ENCODE data around the gene GLIS1. TPM values are rescaled to one million over a fixed set of nuclear protein-coding genes. Genes with fewer than 3 reads are reported as not detected.

GLIS1 gene
- total RNA-seq, 1 donor from 2014 or later = not detected

DNA sequence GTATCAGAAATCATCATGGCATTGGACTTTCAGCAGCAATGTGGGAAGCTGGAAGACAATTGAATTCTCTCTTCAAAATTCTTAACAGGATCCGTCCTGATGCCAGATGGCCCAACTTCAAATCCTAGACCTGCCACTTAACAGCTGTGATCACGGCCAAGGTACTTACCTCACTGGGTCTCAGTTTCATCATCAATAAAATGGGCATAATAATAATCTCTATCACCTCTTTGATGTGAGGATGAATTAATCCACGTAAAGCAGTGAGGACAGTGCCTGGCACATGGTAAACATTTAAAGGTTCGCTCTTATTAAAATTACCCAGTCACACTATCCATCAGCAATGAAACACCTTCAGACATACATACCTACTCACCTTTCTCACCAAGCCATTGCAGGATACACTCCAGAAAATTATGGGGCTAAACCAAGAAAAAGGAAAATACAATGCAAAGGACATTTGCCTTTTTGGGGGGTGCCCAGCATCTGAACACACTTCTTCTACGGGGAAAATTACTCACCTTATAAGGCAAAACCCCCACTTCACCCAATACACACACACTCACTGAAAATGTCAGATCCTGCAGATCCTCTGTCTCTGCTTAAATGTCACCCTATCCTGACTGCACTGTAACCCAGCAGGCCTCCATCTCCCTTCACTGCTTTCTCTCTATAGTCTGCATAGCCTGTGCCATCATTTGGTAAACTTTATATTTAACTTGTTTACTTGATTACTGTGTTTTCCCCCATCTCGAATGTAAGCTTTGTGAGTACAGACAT lies 21.7 kb downstream of the GLIS1 start:
- DNase-seq = no peak

DNA sequence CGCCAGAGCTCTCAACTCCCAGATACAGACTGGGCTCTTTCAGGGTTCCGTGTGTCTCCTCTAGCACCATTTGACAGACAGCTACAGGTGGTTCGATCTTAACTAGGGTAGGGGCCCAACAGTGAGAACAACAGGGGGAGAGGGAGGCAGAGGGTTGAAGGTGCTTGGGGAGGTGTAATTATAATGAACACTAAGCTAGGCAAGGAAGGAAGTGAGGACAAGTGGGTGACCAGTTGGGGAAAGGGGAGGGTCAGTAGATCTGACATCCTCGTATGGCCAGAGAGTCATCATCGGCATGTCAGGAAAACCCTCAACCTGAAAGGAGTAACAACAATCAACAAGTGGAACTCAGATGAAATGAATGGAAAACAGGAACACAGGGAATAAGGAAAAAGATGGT lies 22.8 kb downstream of the GLIS1 start:
- no peak for DNase-seq

DNA sequence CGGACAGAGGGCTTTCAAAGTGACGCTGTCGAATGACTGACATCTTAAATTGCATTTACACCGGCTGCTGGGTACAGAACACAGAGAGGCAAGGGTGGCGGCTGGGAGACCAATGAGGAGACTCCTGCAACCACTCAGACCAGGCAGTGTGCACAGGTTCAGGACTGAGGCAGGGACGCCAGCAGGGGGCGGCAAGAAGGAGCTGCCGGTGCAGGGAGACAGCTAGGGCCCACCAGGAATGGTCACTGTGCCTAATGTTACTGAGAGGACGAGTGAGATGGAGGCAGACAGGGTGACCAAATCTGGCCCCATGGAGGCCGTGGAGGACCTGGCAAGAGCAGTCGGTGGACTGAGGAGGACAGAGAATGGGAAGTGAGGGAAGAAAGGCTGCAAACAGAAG lies 23.5 kb downstream of the GLIS1 start:
- no peak for DNase-seq

DNA sequence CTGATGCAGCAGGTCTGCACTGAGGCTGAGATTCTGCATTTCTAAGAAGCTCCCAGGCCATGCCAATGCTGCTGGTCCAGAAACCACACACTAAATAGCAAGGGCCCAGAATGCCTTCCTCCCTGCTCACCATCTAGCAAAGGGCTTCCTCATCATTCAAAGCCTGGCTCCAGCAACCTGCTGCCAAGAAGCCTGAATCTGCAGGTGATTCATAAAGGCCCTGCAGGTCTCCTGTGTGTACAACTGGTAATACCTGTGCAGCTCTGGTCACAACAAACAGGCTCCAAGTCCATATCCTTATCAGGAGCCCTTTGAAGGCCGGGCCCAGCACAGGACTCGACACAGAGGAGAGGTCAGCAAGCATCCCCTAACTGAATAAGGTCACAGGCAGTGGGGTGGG lies 26.7 kb downstream of the GLIS1 start:
- no peak for DNase-seq

DNA sequence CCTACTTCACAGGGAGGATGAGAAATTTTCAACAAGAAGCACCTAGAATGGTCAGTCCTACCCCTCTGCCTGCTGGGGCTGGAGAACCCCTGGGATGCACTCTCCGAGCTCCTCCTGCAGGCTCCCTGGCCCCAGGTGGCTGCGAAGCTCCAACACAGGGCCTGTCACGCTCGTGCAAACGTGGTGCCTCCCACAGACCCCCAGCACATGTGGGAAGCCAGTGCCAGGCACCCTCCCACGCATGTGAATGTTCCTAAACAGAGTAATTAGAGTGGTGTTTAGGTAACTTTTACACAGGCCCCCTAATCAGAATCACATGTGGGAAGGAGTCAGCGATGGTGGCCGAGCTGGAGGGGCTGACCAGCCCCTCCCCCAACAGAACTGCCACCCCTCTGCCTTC lies 28.4 kb downstream of the GLIS1 start:
- no peak for DNase-seq

DNA sequence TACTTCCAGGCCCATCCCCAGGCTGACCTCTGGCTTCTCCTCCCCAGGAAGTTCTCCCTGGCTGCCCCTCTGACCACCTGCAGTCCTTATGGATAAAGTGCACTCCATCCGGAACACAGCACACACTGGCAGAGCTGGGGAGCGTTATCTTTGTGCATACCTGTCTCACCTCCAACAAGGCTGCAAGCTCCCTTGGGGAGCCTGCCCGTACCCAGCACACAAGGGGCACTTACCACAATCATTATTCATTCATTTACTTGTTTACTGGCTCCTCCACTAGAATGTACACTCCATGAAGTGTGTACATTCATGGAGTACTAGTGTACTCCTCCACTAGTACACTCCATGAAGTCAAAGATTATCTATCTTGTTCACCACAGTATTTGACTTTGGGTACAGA lies 30.3 kb downstream of the GLIS1 start:
- DNase-seq = no peak

DNA sequence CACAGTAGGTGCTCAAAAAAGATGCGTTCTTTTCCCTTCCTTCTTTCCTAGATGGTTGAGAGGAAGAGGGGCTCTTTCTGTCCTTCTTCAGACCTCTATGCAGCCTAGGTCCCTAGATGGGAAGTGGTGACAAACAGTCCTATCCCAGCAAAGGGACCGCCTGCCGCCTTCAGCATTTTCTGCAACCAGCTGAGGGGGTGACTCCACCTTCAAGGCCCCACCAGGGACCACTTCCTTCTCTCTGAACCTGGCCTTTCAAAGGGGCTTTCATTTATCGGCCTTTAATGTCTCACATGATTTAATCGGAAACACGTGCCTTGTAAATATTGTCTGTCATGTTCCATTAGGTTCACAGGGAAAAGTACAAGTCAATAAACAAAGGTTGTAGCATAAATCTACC lies 32.6 kb downstream of the GLIS1 start:
- DNase-seq = no peak

DNA sequence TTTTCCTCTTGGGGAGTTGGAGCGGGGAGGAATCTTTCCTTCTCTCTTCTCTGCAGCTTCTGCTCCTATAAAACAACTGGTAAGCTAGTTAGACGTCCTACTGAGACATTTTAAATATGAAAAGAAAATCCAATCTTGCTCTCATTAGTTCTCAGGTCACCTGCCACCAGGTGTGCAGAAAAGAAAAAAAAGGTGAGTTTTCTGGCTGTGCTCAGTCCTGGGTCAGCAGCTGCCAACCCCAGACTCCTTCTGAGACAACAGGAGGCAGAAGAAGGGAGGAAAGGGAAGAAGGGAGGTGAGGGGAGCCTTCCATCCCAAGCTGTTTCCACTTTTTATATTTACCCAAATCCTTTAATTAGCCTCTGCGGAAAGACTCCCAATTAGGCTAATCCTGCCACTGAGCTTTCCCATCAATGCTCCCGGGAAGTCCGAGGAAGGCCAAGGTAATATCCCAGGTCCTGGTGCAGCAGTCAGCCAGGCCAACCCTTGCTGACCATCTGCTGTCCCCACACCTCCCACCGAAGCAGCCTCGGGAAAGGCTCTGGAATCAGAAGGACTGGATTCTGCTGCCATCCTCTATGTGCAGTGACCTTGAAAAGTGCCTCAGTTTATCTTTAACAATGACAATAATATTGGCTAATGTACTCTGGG lies 33.4 kb downstream of the GLIS1 start:
- no peak for DNase-seq

DNA sequence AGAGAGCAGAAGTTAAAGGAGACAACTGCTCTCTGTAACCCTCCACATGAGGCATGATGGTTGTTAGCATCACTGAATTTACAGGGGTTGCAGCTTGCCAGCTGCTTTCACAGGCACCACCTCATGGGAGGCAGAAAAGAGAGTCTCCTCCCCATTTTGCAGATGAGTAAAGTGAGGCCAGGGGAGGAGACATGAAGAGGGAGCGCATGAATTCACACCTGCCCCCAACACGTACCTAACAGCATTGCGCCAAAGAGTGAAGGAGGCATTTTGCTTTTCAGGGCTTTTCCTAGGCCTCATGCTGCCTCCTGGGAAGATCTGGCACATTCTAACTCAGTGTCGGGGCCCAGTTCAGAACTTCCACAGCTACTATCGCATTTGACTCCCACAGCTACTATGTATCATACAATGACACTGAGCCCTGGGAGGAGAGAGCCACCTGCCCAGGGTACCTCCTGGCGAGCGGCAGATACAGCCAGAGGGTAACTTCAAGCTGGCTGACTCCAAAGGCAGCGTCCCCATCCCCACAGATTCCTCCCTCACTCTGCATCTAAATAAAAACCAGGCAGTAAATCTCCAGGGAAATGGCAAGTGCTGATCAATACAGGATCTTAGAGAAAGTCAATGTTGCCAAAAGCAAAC lies 34.0 kb downstream of the GLIS1 start:
- no peak for DNase-seq

DNA sequence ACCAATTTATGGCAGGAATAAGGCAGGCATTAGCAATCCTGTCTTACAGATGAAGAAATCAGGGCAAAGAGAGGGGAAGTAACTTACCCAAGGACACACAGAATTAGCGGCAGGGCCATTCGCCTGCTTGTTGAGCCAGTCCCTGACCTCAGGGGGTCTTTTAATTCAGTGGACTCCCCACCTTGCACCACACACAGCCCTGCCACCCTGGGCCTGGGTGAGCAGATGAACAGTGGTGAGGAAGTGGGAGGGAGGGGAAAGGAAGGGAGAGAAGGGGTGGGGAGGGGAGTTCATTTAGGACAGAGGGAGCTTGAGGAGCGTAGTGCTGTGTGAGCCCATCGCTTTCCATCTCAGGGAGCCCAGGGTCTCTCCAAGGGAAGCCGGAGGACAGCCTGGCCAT lies 34.7 kb downstream of the GLIS1 start:
- DNase-seq = no peak

DNA sequence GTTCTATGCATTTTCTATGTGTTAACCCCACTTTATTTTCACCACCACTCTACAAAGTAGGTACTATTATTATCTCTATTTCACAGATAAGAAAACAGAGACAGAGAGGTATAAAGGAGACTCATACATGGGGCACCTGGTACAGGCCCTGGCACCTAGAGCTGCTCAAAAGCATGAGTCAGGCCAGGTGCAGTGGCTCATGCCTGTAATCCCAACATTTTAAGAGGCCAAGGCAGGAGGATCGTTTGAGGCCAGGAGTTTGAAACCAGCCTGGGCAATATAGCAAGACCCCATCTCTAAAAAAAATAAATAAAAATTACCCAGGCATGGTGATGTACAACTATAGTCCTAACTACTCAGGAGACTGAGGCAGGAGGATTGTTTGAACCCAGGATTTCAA lies 35.8 kb downstream of the GLIS1 start:
- no peak for DNase-seq

DNA sequence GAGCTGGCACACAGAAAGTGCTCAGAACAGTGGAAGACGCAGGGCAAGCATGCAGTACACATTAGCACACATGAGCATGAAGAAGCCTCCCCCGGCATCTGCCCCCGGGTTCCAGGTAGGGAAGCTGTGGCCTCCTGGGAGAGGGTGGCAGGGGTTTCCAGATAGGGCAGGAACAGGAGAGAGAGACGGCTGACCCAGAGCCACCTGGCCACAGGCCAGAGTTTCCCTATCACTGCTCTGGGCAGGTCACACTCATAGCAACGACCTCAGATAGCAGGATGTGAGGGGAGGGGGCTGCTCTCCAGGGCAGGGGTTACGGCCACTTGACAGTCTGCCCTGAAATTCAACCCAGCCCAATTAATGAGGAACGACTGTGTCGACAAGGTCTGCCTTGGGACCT lies 36.6 kb downstream of the GLIS1 start:
- DNase-seq = no peak

DNA sequence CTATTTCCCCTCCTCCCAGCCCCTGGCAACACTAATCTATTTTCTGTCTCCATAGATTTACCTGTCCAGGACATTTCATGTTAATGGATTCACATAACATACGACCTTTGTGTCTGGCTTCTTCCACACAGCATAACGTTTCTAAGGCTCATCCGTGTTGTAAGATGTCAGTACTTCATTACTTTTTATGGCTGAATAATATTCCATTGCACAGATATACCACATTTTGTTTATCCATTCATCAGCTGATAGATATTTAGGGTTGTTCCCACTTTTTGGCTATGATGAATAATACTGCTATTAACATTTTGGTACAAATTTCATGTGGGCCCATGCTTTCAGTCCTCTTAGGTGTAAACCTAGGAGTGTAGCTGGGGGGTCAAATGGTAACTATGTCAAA lies 38.2 kb downstream of the GLIS1 start:
- DNase-seq = no peak

DNA sequence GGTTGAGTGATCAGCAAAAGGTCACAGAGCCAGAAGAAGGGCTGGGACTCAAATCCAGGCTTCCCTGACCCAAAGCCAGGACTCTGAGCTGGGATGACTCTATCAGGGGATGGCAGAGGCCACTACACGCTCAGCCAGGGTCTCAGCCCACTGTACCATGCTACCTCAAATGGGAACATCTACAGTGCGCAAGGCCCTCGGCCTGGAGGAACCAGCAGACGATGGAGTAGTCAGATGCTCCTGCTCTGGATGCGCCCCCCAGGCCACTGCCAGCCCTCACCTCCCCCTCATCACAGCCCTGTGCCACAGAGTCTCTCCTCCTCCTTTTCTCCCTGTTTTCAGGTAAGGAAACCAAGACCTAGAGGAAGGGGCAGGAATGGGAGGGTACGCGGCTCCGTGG lies 39.0 kb downstream of the GLIS1 start:
- DNase-seq = no peak

DNA sequence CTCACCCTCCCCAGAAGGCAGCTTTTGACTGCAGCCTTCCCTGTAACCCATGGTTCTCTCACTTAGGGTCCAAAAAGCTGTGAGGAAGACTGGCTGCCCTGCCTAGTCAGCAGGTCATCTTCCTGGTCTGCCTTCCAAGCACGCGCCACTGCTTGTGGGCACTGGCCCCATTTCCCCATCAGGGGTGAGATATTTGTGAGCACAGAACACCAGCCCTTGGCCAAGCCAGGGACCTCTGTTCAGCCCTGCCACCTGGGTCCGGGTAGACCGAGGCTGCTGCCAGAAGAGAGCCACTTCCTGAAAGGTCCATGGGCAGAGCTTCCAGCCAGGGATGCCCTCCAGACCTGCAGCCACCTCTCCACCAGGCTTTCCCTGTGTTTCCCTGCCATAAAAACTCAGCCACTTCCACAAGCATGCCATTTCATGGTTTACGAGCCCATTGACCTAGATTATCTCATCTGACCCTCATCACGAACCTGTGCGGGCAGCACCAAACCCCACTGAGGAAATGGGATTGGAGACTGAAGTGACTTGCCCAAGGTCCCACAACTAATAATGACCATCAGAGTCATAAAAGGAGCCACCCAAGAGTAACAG lies 40.5 kb downstream of the GLIS1 start:
- no peak for DNase-seq

DNA sequence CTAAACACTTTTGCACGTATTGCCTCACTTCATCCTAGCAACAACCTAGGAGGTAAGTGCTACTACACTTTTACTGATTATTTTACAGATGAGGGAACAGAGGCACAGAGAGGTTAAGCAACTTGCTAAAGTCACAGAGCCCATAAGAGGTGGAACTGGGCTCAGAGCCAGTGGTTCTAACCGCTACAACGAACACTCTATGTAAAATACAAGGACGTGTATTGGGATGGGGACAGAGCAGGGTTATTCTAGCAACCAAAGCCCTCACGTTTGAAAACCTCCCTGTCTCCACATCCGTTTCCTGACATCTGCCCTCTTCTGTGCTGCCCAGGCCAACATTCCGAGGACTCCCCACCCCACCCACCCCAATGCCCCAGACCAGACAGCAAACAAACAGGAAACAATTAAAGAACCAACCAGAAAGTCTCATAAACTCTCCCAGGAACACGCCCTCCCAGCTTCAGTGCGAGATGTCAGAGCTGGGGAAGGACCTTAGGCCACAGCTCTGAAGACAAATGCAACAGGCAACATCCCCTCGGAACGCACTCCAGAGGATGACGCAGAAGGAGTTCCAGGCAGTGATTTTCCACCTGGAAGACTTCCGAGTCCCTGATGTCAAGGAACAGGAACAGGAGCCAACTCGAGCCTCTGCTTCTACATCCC lies 41.1 kb downstream of the GLIS1 start:
- DNase-seq = no peak

DNA sequence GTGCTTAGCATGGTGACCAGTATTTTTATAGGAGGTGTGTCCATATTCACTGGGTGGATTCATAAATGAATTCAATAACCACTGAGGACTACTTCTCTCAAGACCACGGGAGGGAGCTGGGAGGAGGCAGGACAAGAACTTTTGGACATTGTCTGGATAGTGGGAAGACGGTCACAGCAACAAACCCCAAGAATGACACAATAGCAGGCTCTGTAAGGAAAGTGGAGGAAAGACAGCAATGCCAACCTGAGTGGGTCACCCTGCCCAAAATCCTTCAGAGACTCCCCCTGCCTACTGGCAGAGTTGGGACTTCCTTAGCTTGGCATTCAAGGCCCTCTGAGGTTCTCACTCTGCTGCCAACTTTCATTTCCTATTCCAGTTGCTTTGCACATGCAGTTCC lies 42.0 kb downstream of the GLIS1 start:
- no peak for DNase-seq

DNA sequence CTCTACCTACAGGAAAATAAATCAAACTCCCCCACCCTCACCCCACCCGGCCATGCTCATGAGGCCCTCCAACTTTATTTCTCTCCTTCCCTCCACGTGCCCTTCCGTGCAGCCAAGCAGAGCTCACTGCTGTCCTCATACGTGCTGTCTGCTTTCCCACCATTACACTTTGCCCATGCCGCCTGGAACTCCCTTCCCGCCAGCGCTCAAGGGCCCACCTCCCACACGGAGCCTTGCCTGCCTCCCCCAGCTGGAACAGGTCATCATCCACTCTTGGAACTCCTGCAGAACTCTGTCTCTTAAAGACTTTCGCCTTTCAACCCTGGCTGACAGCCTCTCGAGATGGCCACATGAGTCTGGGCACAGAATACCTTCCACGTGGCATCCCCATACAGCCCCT lies 42.4 kb downstream of the GLIS1 start:
- DNase-seq = no peak

DNA sequence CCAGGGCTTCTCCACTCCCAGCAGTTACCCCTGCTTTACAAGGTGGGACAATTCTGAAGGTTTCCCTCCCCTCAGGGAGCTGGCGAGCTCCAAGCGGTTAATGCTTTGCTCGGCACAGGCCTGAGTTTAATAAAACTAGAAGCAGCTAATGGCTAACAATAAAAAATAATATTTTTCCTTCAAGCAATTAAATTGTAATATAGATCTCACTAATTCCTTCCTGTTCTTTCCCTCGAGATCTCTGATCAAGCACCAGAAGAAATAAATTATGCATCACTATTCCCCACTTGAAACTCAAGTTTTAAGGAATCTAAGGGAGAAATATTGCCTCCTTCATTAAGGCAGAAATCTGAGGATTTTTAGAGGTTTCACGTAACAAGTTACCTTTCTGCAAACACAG lies 42.9 kb downstream of the GLIS1 start:
- no peak for DNase-seq

DNA sequence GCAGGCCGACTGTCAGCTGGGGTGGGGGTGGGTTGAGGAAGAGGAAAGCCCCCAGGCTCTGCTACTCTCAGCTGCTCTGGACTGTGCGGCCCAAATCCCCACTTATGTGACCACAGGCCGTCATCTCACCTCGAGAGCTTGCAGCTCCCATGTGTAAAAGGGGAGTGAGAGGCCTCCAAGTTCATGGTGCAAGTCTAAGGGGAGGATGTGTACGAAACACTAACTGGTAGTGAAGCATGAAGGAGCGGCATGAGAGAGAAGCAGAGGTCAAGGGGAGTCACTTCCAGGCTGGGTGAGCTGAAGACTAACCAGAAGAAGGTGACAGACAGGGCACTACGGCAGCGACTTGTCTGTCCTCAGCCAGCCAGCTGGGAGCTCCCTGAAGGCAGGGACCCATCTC lies 43.8 kb downstream of the GLIS1 start:
- no peak for DNase-seq

DNA sequence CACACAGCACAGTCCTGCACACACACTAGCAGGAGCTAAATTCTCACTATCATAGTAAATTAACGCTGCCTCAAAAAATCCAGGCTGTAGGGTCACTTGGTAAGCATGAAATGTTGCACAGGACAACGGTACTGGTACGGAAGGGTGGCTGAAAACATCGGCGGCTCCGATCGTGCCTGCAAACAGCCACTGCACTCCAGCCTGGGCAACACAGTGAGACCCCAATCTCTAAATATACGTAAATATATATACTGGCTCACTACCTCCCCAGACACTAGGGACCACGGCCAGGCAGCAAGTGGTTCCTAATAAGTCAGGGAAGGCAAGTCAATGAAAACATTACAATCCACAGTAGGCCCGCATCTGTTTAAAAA lies 44.3 kb downstream of the GLIS1 start:
- no peak for DNase-seq

DNA sequence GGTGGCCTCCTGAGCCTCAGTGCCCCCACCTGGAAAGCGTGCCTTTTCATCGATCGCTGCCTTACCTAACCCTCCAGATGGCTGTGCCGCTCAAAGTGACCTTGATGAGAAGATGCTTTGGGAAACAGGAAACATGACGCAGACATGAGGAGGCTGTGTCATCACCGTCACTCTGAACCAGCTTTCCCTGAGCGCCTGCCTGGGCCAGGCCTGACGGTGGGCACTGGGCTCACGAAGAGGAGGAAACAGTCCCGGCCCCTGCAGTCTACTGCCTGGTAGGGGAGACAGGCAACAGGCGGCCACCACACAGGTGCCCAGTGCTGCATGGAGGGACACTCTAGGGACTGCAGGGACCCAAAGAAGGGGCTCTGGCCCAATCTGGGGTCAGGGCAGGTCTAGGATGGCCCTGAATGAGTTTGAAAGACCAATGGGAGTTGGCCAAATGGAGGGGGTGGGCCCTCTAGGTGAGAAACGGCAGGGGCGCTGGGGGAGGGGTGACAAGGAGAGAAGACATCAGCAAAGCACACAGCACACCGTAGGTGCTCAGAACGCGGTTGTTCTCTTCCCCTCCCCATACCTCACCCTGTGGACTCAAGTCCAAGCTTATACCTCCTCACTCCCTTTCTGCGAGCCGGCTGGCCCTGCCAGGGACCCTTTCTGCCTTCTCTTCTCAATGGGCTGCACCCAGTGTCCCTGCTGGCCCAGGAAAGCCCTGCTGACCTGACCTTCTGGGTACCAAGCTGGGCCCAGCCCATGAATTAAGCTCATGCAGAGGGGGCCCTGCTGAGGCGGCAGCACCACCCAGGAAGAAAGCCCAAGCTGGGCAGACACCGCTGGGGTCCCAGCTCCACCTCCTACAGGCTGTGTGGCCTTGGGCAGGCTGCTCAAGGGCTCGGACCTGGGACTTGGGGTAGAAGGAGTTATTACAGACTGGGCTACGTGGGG lies 44.9 kb downstream of the GLIS1 start:
- no peak for DNase-seq
